HG03521 (cell line): ENCODE results near the gene NTM.

ENCODE experiments used
- ATAC-seq: cut with Tn5 transposase; IDR thresholded peaks from one replicate; pipeline ENCODE4 v1.9.1; 2021; ENCODE audit warnings: mild to moderate bottlenecking, moderate library complexity; ENCODE audit not compliant: unreplicated experiment

NTM gene

GRCh38 chr11:131696690-131697089, 326.3 kb downstream of the NTM start:
- no peak for ATAC-seq

- ATAC-seq, result no peak
These were observed 332.9 kb downstream of the NTM start for GRCh38 chr11:131703311-131703710.

DNA sequence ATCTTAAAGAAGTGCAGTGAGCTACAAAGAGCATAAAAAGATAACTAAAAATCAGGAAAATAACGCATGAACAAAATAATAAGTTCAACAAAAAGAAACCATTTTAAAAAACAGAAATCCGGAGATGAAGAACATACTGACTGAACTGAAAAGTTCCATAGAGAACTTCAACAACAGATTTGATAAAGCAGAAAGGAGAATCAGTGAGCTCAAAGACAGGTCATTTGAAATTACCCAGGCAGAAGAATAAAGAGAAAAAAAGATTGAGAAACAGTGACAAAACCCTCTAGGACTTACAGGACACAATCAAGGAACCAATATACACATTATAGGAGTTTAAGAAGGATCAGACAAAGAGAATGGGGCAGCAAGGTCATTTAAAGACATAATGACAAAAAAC, 334.3 kb downstream of the NTM start:
- no peak for ATAC-seq

DNA sequence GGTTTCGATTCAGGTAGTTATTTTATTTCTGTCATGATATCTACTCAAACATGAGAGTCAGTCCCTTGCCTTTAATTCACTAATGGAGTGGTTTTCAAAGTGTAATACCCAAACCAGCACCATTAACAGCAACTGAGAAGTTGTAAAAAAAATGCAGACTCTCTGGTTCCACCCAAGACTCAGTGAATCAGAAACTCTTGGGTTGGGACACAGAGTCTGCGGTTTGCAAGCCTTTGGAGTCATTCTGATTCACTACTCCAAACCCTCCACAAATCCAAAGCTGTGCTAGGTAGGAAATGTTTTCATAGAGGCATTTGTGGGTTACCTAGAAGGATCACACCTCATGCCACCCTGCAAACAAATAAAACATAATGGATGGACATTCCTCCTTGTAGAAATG, 340.1 kb downstream of the NTM start:
- no peak for ATAC-seq

GRCh38 chr11:131712897-131713296, 342.5 kb downstream of the NTM start:
- ATAC-seq, result no peak

DNA sequence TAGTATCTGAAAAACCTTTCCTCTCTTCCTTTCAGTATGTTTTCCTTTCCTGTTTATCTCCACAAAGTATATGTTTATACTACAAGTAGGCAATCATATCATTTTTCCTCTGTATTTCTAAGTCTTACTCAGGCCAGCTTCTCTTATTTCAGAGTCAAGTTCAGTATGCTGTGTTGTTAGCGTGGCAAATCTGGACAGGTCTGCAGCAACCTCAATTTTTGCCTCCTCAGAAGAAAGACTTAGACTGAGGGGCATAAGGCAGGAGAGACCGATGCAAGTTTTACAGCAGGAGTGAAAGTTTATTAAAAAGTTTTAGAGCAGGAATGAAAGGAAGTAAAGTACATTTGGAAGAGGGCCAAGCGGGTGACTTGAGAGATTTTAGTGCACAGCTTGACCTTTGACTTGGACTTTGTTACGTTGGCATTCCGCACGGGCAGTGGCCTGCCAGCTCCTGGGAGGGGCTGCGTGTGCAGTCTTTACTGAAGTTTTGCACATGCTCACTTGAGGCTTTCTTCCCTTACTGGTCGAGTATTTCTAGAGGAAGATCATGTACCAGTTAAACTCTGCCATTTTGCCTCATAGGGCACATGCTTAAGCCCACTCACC, 343.2 kb downstream of the NTM start:
- no peak for ATAC-seq

GRCh38 chr11:131717616-131718015, 347.2 kb downstream of the NTM start:
- ATAC-seq, result no peak

GRCh38 chr11:131723088-131723487, 352.7 kb downstream of the NTM start:
- ATAC-seq, result no peak

DNA sequence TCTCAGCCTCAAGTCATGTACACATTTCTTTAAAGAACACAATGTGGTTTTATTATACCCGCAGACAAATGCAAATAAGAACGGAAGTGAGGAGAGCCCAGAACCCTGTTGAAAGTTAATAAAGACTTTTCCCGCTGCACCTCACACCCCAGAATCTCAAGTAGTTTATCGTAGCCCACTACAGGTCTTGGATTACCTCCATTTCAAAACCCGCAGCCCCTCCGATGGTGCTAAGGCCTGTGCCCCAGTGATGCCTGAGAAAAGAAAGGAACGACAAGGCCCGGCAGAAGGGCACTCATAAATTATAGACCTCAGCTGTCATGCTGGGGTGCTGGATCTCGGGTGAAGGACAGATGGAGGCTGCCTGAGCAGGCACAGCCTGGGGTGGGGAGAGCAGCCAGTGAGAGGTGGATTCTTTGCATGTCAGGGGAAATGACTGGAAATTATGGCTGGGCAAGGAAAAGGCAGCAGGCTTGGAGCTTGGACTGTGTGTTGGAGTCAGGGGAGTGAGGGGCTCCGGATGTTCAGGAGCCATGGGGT, 354.1 kb downstream of the NTM start:
- no peak for ATAC-seq

DNA sequence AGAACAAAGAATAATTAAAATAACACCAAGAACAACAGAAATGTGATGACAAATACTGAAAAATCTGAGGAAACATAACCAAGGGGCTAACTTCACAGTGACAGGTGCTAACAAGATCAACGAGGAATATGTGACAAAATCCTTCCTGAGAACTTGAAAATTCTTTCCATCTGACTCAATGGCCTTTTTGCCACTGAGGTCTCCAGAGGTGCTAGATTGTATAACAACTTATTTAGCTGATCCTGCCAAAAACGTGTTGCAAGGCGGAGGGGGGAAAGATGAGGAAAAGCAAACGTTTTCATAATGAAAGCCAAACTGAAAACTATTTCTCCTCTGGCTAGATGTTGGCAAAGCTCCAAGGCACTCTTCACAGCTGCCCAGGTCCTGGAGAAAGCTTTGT, 364.5 kb downstream of the NTM start:
- no peak for ATAC-seq

DNA sequence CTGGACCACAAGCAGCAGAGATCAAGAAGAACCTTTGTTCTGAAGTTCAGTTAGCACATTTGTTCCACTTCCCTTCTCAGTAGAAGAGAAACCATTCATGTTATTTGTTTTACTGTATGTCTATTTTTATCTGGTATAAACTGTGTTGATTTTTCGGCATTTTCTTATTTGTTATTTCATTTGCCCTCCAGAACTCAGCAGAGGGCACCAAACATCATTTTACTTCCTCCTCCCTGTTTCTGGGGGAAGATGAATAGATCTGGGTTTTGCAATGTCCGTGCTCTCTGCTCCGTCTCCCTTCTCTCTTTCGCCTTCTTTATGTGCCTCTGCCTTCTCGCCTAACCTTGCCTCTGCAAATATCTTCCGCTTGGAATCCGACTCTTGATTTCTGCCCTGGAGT, 366.9 kb downstream of the NTM start:
- no peak for ATAC-seq

- no peak for ATAC-seq
These were observed 368.9 kb downstream of the NTM start for GRCh38 chr11:131739243-131739882.

DNA sequence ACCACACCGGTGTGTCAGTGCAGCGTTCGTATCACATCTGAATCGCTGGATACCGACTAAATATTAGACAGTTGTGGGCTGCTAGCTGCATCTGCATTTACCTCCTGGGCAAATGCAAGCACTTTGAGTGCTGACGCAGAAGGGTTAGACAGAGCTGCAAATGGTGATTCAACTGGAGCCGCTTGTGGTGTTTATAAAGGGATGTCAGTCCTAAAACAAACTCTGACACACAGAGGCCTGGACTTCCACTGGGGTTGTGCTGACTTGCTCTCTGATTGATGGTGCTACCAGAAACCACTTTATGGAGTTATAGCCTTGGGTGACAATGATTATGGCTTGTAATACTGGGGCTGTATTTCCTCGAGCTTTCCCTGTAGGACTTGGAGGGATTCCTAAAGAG, 374.4 kb downstream of the NTM start:
- ATAC-seq, result no peak

DNA sequence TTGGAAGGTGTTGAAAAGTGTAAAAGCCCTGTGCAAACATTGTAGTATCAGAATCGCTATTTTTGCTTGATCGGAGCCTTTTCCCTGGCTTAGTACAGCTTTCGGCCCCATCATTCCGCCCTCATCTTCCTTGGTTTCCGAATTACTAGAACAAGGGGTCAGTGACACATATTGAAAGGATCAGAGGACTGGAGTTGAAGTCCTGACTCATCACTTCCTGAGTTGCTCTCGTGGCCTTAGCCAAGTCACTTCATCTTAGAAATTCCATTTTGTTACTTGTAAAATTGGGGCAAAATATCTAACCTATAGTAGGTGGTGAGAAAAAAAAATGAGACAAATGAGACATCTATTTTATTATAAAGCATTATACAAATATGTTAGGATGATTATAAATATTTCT, 375.0 kb downstream of the NTM start:
- no peak for ATAC-seq

GRCh38 chr11:131746201-131746600, 375.8 kb downstream of the NTM start:
- no peak for ATAC-seq

DNA sequence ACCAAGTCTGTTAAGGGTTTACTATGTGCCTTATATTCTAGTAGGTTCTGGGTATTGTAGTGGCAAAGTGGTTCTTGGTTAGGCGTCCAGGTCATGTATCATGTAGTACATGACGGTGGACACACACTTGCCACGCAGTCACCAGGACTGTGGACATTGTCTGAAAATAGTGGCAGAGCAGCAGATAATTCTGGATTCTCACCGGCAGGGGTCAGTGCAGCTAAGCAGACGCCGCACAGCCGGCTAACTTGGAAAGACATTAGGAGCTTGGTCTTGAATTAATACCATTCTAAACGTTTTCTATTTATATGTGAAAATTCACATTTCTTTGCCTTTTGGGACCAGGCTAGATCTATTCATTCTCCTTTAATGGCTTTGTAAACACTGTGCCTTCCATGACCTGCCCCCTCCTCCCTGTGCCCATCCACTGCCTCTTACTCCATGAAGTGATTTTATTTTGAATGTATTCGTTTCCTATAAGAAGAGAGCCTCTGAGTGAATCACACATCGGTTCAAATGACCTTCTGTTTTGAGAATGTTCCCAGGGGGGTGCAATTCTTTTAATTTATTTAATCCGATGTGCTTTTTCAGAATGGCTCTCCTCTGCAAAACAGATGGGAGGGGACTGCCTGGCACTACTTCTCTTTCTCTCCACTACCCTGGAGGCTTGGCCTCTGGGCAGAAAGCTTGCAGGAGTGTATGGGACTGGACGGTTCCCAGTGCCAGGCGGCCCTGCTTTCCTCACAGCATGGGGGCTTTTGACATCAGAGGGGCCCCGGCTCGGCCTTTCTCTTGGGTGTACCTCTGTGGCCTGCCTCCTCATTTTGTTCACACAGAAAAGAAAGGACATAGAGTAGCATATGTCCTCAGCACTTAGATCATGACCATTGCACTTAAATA, 378.0 kb downstream of the NTM start:
- ATAC-seq, result peak; percentile 78

GRCh38 chr11:131749101-131749500, 378.7 kb downstream of the NTM start:
- ATAC-seq, result no peak

GRCh38 chr11:131750152-131750551, 379.7 kb downstream of the NTM start:
- no peak for ATAC-seq

- no peak for ATAC-seq
These were observed 380.3 kb downstream of the NTM start for GRCh38 chr11:131750692-131751091.

DNA sequence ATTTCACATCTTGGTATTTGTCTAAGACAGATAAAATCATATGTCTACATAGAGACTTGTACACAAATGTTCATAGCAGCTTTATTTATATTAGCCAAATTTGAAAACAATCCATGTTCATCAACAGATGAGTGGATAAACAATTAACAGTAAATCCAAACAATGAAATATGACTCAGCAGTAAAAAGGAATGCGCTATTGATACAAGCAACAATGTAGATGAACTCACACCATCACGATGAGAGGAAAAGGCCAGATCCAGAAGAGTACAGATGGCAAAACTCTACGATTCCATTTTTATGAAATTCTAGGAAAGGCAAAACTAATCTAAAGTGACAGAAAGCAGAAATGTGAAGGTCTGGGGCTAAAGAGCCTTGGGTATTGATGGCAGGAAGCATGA, 384.3 kb downstream of the NTM start:
- no peak for ATAC-seq

- no peak for ATAC-seq
These were observed 386.2 kb downstream of the NTM start for GRCh38 chr11:131756479-131757110.
